Gastroesophageal sphincter (tissue), 4 donors: ENCODE data around the gene ZCCHC14. TPM values are rescaled to one million over a fixed set of nuclear protein-coding genes. Genes with fewer than 3 reads are reported as not detected.

Experiments used
- ATAC-seq: fragments of 150-250 bp; one replicate; pipeline ENCODE4 v1.9.1; 2016; ENCODE audit warnings: mild to moderate bottlenecking, moderate library complexity
- H3K27ac ChIP-seq, 4 donors: fragments of 200-600 bp; sonication (generic) in 3 of 4; 1 replicate in 3 of 4; 2 replicates in 1 of 4; pipeline ENCODE4 v1.5.1; 2016 to 2019
- H3K27me3 ChIP-seq: fragments of 200-600 bp; sonication (generic); one replicate; pipeline ENCODE4 v1.5.1; 2019
- H3K36me3 ChIP-seq, 2 donors: fragments of 200-600 bp; sonication (generic); one replicate each; pipeline ENCODE4 v1.5.1; 2019; ENCODE audit warnings: control low read depth in 1 of 2
- H3K4me1 ChIP-seq, 3 donors: fragments of 200-600 bp; sonication (generic); 1 replicate in 2 of 3; 2 replicates in 1 of 3; pipeline ENCODE4 v1.5.1; 2016 to 2019; ENCODE audit warnings: control low read depth in 2 of 3
- H3K4me3 ChIP-seq, 2 donors: fragments of 200-600 bp; sonication (generic); one replicate each; pipeline ENCODE4 v1.5.1; 2019; ENCODE audit warnings: mild to moderate bottlenecking in 1 of 2, moderate library complexity in 1 of 2
- H3K9me3 ChIP-seq, 3 donors: fragments of 200-600 bp; sonication (generic); one replicate each; pipeline ENCODE4 v1.5.1; 2017 to 2019; ENCODE audit warnings: control low read depth in 2 of 3
- EP300 ChIP-seq: sonication (generic); formaldehyde crosslinking; IDR thresholded peaks from one replicate; pipeline ENCODE4 v1.6.1; 2017; ENCODE audit warnings: antibody characterized with exemption, mild to moderate bottlenecking
- POLR2A ChIP-seq, 2 donors: fragments of 450-650 bp; IDR thresholded peaks; one replicate each; pipeline ENCODE4 v1.6.1; 2017; ENCODE audit warnings: antibody characterized with exemption in 2 of 2, mild to moderate bottlenecking in 2 of 2, moderate library complexity in 1 of 2
- POLR2AphosphoS5 ChIP-seq: sonication (generic); formaldehyde crosslinking; IDR thresholded peaks from one replicate; pipeline ENCODE4 v1.6.1; 2017; ENCODE audit warnings: antibody characterized with exemption
- WGBS, 2 donors: methylation state at CpG; one replicate each; pipeline ENCODE4 v1.1.5; 2018; ENCODE audit warnings: low coverage in 1 of 2; 5-methylcytosine and 5-hydroxymethylcytosine counted together
- total RNA-seq, 4 donors: library from RNA; depleted of rRNA; stranded (reverse); fragments of >200 nt; gene quantifications; one replicate each; pipeline ENCODE4 v1.1.0, GENCODE V29; 2016
- TF ChIP-seq, protein P1 (sequence below), 4 experiments: fragments of 200-600 bp in 2 of 4; fragments of 450-650 bp in 2 of 4; sonication (generic) in 1 of 4; IDR thresholded peaks; one replicate each; pipeline ENCODE4 v1.5.1; 2017 to 2019; ENCODE audit warnings: antibody characterized with exemption in 4 of 4, mild to moderate bottlenecking in 2 of 4, moderate library complexity in 2 of 4

Gene ZCCHC14
- total RNA-seq, 4 donors from 2014 or later, result 15.5 to 24.9 (median 19.9) TPM

DNA sequence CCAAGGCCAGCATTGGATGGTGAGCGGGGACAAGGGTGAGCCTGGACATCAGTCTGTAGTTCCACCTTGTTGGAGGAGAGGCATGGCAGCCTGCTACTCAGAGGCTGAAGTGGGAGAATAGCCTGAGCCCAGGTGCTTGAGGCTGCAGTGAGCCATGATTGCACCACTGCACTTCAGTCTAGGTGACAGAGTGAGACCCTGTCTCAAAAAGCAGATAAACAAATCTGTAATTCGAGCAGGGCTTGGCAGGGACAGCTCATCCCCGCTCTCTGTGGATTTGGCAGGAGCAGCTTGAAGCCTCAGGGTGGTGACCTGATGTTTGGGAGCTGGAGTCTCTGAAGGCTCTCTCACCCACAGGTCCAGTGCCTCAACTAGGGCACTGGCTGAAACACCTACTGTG, 38.6 kb upstream of the ZCCHC14 start:
- H3K4me3 ChIP-seq, result no peak overlapping the region
- no peak for TF ChIP-seq POLR2A (IDR thresholded peaks at IDR 0.05)
- no peak for TF ChIP-seq EP300
- TF ChIP-seq POLR2AphosphoS5, result no peak
- TF ChIP-seq, protein P1, sequence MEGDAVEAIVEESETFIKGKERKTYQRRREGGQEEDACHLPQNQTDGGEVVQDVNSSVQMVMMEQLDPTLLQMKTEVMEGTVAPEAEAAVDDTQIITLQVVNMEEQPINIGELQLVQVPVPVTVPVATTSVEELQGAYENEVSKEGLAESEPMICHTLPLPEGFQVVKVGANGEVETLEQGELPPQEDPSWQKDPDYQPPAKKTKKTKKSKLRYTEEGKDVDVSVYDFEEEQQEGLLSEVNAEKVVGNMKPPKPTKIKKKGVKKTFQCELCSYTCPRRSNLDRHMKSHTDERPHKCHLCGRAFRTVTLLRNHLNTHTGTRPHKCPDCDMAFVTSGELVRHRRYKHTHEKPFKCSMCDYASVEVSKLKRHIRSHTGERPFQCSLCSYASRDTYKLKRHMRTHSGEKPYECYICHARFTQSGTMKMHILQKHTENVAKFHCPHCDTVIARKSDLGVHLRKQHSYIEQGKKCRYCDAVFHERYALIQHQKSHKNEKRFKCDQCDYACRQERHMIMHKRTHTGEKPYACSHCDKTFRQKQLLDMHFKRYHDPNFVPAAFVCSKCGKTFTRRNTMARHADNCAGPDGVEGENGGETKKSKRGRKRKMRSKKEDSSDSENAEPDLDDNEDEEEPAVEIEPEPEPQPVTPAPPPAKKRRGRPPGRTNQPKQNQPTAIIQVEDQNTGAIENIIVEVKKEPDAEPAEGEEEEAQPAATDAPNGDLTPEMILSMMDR (IDR thresholded peaks at IDR 0.05), result no peak
- H3K27me3 ChIP-seq, result peaks cover 32% of the 10 kb centered on the region
- no peak overlapping the region for H3K27ac ChIP-seq
- no peak for ATAC-seq
- H3K4me1 ChIP-seq, result no peaks in the 10 kb centered on the region
- 60% methylated on average over 2 of the region's 3 CpGs; no CpG with 5 or more reads in 1 of the 2 donors for WGBS, 2 donors
- no peaks in the 10 kb centered on the region for H3K36me3 ChIP-seq
- peaks cover 0 to 65% (median 0%) of the 10 kb centered on the region in 3 donors for H3K9me3 ChIP-seq

DNA sequence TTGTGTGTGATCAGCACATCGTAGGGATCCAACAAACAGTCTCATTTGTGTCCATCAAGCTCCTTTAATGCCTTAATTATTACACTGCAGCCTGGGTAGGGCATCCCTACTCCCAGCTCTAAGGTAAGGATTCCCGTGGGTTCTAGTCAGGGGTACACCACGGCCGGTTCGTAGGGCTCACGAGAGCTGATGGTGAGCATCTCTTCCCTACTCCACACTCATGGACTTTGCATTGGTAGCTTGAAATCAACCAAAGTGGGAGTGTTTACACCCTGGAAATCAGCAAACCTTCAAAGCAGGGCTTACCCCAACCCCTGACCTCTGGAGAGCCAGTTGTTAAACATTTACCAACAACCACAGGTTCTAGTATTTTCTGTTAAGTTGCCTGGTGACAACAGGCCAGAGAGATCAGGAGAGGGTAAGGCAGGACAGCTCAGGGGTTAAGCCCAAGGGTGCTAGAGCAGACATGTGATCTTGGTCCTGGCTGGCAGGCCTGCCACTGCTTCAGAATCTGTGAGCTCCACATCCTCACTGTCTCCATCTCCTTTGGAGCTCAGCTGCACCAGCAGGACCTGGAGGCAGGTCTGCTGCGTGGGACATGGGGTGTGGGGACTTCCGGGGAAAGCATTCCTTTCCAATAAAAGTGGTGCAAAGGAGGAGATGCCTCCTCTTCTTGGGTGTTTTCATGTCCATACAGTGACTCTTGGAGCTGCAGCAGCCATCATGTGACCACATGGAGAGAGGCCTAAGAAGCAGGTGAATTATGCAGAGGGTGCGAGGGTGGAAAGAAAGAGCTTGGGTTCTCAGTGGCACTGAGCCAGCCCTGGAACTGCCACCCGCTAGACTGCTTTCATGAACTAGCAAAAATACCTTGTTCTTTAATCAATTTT, 36.1 kb upstream of the ZCCHC14 start:
- 73 to 92% methylated on average over 8 of the region's 10 CpGs for WGBS, 2 donors
- Histone ChIP-seq H3K27me3 (peaks cover 32% of the 10 kb centered on the region), H3K36me3 (no peaks in the 10 kb centered on the region), H3K27ac (no peak overlapping the region), H3K4me1 (no peaks in the 10 kb centered on the region), H3K9me3 (peaks cover 0 to 53% (median 0%) of the 10 kb centered on the region in 3 donors), H3K4me3 (no peak overlapping the region)
- TF ChIP-seq, protein P1 (IDR thresholded peaks at IDR 0.05), result no peak
- TF ChIP-seq EP300 (no peak), POLR2A (IDR thresholded peaks at IDR 0.05) (no peak), POLR2AphosphoS5 (no peak)
- no peak for ATAC-seq

DNA sequence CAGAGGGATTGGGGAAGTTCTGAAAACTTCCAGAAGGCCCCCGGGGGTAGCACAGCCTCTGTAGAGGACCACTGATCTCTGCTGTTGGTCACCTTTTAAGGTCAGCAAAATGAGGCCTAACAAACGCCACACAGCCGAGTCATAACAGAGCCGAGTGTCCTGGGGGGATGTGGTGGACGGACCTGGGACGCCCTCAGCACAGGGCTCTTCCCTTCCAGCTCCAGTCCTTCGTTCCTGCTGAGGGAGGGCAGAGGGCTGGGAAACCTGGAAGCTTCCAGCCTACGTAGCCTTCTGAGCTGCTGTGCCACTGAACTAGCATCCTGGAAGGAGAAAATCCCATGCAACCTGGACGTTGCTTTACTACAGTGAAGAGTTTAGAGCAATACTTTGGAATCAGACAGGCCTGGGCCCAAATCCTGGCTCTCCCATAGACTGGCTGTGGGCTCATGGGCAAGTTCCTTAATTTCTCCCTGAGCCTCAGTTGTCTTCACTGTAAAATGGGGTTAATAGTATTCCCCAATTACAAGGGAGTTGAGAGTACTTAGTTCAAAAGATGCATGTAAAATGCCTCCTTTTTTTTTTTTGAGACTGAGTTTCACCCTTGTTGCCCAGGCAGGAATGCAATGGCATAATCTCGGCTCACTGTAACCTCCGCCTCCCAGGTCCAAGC, 34.4 kb upstream of the ZCCHC14 start:
- ATAC-seq, result no peak
- Histone ChIP-seq H3K4me1 (no peaks in the 10 kb centered on the region), H3K36me3 (no peaks in the 10 kb centered on the region), H3K27ac (no peak overlapping the region), H3K27me3 (peaks cover 28% of the 10 kb centered on the region), H3K9me3 (peaks cover 0 to 36% (median 0%) of the 10 kb centered on the region in 3 donors), H3K4me3 (no peak overlapping the region)
- TF ChIP-seq POLR2A (IDR thresholded peaks at IDR 0.05) (no peak), EP300 (no peak), POLR2AphosphoS5 (no peak)
- TF ChIP-seq, protein P1 (IDR thresholded peaks at IDR 0.05), result no peak
- WGBS, 2 donors, result 80 to 83% methylated on average over 1 to 6 of the region's 11 CpGs

DNA sequence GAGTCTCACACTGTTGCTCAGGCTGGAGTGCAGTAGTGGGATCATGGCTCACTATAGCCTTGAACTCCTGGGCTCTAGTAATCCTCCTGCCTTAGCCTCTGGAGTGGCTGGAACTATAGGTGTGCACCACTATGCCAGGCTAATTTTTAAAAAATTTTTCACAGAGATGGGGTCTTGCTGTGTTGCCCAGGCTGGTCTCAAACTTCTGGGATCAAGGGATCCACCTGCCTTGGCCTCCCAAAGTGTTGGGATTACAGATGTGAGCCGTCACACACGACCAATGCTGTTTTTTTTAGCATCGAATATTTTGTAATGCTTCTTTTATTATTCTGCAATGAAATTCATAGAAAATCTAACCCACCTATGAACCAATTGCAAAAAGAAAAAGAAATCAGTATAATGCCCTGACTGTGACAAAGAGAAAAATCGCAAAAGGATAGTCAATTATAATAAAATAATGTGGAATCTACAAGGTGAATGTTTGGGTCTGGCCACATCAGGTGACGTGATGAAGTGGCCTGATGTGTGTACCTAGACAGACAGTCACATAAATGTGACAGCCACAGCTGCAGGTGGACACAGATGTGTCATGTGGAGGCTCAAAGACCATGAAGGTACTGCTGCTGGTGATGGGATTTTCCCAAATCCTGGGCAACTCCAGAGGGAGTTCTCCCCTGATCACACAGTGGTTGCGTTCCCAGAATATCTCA, 33.6 kb upstream of the ZCCHC14 start:
- H3K27me3 ChIP-seq, result peaks cover 20% of the 10 kb centered on the region
- TF ChIP-seq, protein P1 (IDR thresholded peaks at IDR 0.05), result no peak
- TF ChIP-seq EP300 (no peak), POLR2A (IDR thresholded peaks at IDR 0.05) (no peak), POLR2AphosphoS5 (no peak)
- no peak overlapping the region for H3K27ac ChIP-seq
- ATAC-seq, result no peak
- WGBS, 2 donors, result 77 to 79% methylated on average over 5 to 6 of the region's 6 CpGs
- H3K36me3 ChIP-seq, result no peaks in the 10 kb centered on the region
- H3K9me3 ChIP-seq, result peaks cover 0 to 28% (median 0%) of the 10 kb centered on the region in 3 donors
- H3K4me3 ChIP-seq, result no peak overlapping the region
- H3K4me1 ChIP-seq, result no peaks in the 10 kb centered on the region
